BJ (cell line): ENCODE data around the gene ABCC1. TPM values are rescaled to one million over a fixed set of nuclear protein-coding genes. Genes with fewer than 3 reads are reported as not detected.

Experiments used
- CTCF ChIA-PET: fragments of 350-600 bp; formaldehyde crosslinking; extraction: SDS; loops from one replicate; lab custom pipeline; 2021; ENCODE audit warnings: antibody characterized with exemption, inconsistent platforms; lab: Yijun Ruan, JAX
- POLR2A ChIA-PET: fragments of 300-600 bp; sonication (Branson Sonifier 250); formaldehyde crosslinking; extraction: SDS; loops from one replicate; lab custom pipeline; 2021; ENCODE audit warnings: antibody characterized with exemption; lab: Charles Lee
- DNase-seq: peaks from one replicate; pipeline ENCODE4 v3.0.0-alpha.2; 2011; ENCODE audit warnings: low read depth
- H3K27me3 ChIP-seq: 2 replicates; pipeline ENCODE4 v1.6.0; 2011; ENCODE audit warnings: low read length; ENCODE audit not compliant: control insufficient read depth, insufficient read depth
- H3K36me3 ChIP-seq: 2 replicates; pipeline ENCODE4 v1.5.1; 2011; ENCODE audit warnings: low read length; ENCODE audit not compliant: control insufficient read depth, insufficient read depth
- H3K4me3 ChIP-seq: 2 replicates; pipeline ENCODE4 v1.5.1; 2011; ENCODE audit warnings: low read depth, mild to moderate bottlenecking, control low read depth, low read length
- CTCF ChIP-seq: IDR thresholded peaks from 2 replicates; pipeline ENCODE4 v1.5.1; 2011; ENCODE audit warnings: low read depth, mild to moderate bottlenecking, control low read depth, inconsistent platforms, low read length, moderate library complexity; ENCODE audit not compliant: insufficient read depth
- polyA plus RNA-seq: library from polyadenylated mRNA; depleted of rRNA; stranded (reverse); fragments of >200 nt; gene quantifications from 2 replicates; pipeline ENCODE4 v1.2.3, GENCODE V29; 2011

ABCC1 gene
- polyA plus RNA-seq, 1 experiment = 27.3 TPM

GRCh38 chr16:16015849-16016248 is 66.4 kb downstream of the ABCC1 start:
- peaks cover 10% of the 10 kb centered on the region for H3K36me3 ChIP-seq
- CTCF ChIA-PET = no interaction called here

GRCh38 chr16:16016388-16016964 is 67.1 kb downstream of the ABCC1 start:
- DNase-seq = no peak
- CTCF ChIA-PET = no interaction called here
- H3K36me3 ChIP-seq = peaks cover 10% of the 10 kb centered on the region
- H3K4me3 ChIP-seq = no peak overlapping the region
- no peak for TF ChIP-seq CTCF
- H3K27me3 ChIP-seq = no peaks in the 10 kb centered on the region
- POLR2A ChIA-PET = no interaction called here

More at GRCh38 chr16:16015849-16016248, 66.4 kb downstream of the ABCC1 start:
- POLR2A ChIA-PET = no interaction called here
- Histone ChIP-seq H3K27me3 (no peaks in the 10 kb centered on the region), H3K4me3 (no peak overlapping the region)
- no peak for TF ChIP-seq CTCF
- no peak for DNase-seq

DNA sequence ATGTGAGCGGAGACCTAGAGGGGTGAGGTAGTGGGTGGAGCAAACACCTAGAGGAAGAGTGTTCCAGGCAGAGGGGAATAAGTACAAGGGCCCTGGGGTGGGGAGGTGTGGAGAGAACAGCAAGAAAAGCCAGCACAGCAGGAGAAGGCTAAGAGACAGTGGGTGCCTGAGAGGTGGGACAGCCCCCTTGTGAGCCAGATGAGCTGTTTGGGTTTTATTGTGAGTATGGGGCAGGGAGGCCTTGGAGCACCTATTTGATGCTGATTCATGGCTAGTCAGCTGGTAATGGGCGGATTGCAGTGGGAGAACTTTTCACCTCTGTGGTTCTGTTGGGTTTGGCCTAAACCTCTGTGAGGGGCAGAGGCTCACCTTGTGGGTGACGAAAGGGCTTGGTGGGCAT is 68.4 kb downstream of the ABCC1 start:
- no peak for DNase-seq
- ChIA-PET POLR2A (no interaction called here), CTCF (interaction anchor here (0.5 kb wide), 1 partner anchor 15 kb away, joined by 3 read pairs; no protein-coding TSS in a partner anchor)
- H3K27me3 ChIP-seq = no peaks in the 10 kb centered on the region
- no peak overlapping the region for H3K4me3 ChIP-seq
- peaks cover 10% of the 10 kb centered on the region for H3K36me3 ChIP-seq
- TF ChIP-seq CTCF = no peak

- Histone ChIP-seq H3K36me3 (peaks cover 12% of the 10 kb centered on the region), H3K27me3 (no peaks in the 10 kb centered on the region), H3K4me3 (no peak overlapping the region)
- CTCF ChIA-PET = no interaction called here
- no peak for TF ChIP-seq CTCF
- POLR2A ChIA-PET = no interaction called here
- DNase-seq = no peak
These were observed 69.3 kb downstream of the ABCC1 start for GRCh38 chr16:16018705-16019104.

- TF ChIP-seq CTCF = no peak
- POLR2A ChIA-PET = no interaction called here
- peaks cover 10% of the 10 kb centered on the region for H3K36me3 ChIP-seq
- no peak for DNase-seq
- CTCF ChIA-PET = no interaction called here
- no peaks in the 10 kb centered on the region for H3K27me3 ChIP-seq
- no peak overlapping the region for H3K4me3 ChIP-seq
These were observed 70.1 kb downstream of the ABCC1 start for GRCh38 chr16:16019488-16019887.
